ENCODE measurements around the gene PAPPA2.

DNA sequence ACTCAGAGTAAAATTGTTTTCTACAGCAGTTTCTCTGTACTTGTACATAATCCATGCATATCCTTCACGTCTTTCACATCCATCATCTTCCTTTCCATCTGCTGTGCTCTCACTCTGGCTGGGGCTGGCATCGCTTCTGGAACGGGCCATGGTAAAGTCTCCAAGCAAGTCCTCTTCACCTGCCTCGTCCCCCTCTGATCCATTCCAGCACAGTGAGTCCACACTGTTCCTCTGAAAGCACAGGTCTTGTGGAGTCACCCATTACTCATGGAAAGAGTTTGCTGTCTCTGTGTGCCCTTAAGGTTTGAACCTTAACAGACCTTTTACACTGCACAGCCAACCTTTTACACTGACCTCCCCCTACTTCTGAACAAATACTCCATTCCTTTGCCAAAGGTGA lies 387.9 kb downstream of the PAPPA2 start:
- TF ChIP-seq POLR2A (IDR thresholded peaks at IDR 0.05; ENCODE audit: low read length) (no peak), GATA1 (IDR thresholded peaks at IDR 0.05; ENCODE audit: low read depth, low read length) (no peak)
